ENCODE measurements around the gene DBF4B. TPM values are rescaled to one million over a fixed set of nuclear protein-coding genes. Genes with fewer than 3 reads are reported as not detected.
"Not testable (repeated sequence)": the region's sequence is repeated elsewhere in the genome, so short reads cannot be mapped to it uniquely, and the experiment has no call there.

DBF4B gene
- total RNA-seq, 3 donors from 2014 or later = 4.9 to 10.2 (median 7.2) TPM

DNA sequence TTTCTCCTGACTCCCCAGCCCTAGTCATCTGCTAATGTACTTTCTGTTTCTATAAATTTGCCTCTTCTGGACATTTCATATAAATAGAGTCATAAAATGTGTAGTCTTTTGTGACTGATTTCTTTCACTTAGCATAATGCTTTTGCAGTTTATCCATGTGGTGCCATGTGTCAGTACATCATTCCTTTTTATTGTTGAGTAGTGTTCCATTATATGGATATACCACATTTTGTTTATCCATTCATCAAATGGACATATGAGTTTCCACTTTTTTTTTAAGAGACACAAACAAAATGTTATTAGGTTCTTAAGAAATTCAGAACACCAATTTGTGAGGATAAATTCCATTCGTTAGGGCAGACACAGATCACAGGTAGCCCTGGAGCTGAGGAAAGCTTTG, 11.0 kb downstream of the DBF4B start:
- H3K4me3 ChIP-seq = no peak overlapping the region
- no peaks in the 10 kb centered on the region for H3K36me3 ChIP-seq (ENCODE audit: low read depth)
- H3K4me1 ChIP-seq (ENCODE audit: low read depth) = no peaks in the 10 kb centered on the region
- TF ChIP-seq, protein P1, sequence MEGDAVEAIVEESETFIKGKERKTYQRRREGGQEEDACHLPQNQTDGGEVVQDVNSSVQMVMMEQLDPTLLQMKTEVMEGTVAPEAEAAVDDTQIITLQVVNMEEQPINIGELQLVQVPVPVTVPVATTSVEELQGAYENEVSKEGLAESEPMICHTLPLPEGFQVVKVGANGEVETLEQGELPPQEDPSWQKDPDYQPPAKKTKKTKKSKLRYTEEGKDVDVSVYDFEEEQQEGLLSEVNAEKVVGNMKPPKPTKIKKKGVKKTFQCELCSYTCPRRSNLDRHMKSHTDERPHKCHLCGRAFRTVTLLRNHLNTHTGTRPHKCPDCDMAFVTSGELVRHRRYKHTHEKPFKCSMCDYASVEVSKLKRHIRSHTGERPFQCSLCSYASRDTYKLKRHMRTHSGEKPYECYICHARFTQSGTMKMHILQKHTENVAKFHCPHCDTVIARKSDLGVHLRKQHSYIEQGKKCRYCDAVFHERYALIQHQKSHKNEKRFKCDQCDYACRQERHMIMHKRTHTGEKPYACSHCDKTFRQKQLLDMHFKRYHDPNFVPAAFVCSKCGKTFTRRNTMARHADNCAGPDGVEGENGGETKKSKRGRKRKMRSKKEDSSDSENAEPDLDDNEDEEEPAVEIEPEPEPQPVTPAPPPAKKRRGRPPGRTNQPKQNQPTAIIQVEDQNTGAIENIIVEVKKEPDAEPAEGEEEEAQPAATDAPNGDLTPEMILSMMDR (IDR thresholded peaks at IDR 0.05) = no peak
- ATAC-seq (no peak), DNase-seq (no peak)
- no peaks in the 10 kb centered on the region for H3K9me3 ChIP-seq
- intact Hi-C loops (cut with DNase I, micrococcal nuclease) = no loop called here

DNA sequence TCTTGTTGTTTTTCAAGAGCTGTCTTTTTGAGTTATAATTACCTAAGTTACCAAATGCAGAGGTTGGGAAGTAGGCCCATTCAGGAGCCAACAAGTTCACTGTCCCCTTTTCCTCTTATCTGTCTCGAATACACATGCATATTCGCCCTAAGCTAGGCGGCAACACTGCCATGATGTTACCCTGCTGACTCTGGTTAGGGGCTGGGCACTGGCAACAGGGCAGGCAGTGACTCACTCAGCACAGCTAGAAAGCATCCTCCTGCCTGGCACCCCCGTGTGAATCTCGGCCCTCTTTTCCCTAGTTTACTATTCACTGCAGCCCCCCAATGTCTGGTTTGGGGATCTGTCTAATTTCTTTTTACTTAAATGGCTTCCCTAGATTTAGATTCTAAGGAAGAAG, 13.8 kb downstream of the DBF4B start:
- Histone ChIP-seq H3K4me3 (no peak overlapping the region), H3K36me3 (ENCODE audit: low read depth) (no peaks in the 10 kb centered on the region), H3K9me3 (no peaks in the 10 kb centered on the region), H3K4me1 (ENCODE audit: low read depth) (no peaks in the 10 kb centered on the region)
- TF ChIP-seq, protein P1 (IDR thresholded peaks at IDR 0.05) = no peak
- ATAC-seq (no peak), DNase-seq (no peak)
- intact Hi-C loops (cut with DNase I, micrococcal nuclease) = no loop called here

DNA sequence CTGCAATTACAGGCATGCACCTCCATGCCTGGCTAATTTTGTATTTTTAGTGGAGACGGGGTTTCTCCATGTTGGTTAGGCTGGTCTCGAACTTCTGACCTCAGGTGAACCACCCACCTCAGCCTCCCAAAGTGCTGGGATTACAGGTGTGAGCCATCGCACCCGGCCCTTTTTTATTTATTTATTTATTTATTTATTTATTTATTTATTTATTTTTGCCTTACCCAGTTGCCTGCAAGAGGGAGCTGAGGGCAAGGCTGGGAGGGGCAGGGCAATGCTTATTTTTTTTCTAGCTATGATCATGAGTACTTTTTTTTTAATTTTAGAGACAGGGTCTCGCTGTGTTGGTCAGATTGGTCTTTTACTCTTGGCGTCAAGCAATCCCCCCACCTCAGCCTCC, 17.7 kb downstream of the DBF4B start:
- H3K4me1 ChIP-seq (ENCODE audit: low read depth); H3K9me3 ChIP-seq; H3K4me3 ChIP-seq; H3K36me3 ChIP-seq (ENCODE audit: low read depth); ATAC-seq; DNase-seq; intact Hi-C loops (cut with DNase I, micrococcal nuclease): not testable (repeated sequence)

DNA sequence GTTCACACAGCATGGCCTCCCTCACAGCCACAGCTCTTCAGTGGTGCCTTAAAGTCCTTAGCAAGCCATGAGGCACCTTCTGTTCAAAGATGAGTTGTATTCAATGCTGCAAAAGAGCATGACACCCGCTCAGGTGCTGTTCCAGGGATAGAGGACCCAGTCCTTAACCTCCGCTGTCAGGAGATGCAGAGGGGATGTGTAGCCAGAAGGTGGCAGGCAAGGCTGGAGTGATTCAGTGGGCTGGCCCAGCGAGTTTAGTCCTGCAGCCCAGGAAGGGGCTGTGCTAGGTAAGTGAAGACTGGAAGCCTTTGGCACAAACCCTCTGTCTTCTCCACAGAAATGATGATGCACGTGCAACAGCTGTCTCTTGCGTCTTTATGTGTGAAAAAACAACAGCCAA, 25.3 kb downstream of the DBF4B start:
- no peak overlapping the region for H3K4me3 ChIP-seq
- DNase-seq = no peak
- TF ChIP-seq, protein P1 (IDR thresholded peaks at IDR 0.05) = no peak
- ATAC-seq = no peak
- H3K4me1 ChIP-seq (ENCODE audit: low read depth) = no peaks in the 10 kb centered on the region
- H3K9me3 ChIP-seq = no peaks in the 10 kb centered on the region
- H3K36me3 ChIP-seq (ENCODE audit: low read depth) = no peaks in the 10 kb centered on the region
- intact Hi-C loops (cut with DNase I, micrococcal nuclease) = no loop called here

DNA sequence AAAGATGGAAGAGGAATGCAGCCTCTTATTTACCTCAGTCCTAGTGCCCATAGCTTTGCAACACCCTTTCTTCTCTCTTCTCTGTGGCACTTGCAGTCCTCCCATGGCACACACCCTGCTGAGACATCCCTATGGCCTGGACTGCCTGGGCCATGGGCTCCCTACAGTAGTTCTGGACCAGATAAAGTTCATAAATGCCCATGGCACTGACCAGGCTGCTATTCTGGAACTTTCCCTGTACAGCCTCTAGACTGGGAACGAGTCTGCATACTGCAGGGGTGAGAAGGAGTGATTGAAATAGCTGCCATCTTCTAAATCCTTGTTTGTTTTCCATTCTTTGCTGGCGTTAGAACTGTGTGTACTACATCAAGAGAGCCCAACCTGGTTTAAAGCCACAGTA, 25.8 kb downstream of the DBF4B start:
- no peak for ATAC-seq
- H3K4me3 ChIP-seq = no peak overlapping the region
- intact Hi-C loops (cut with DNase I, micrococcal nuclease) = no loop called here
- no peak for DNase-seq
- H3K36me3 ChIP-seq (ENCODE audit: low read depth) = no peaks in the 10 kb centered on the region
- H3K9me3 ChIP-seq = no peaks in the 10 kb centered on the region
- no peaks in the 10 kb centered on the region for H3K4me1 ChIP-seq (ENCODE audit: low read depth)
- TF ChIP-seq, protein P1 (IDR thresholded peaks at IDR 0.05) = no peak

DNA sequence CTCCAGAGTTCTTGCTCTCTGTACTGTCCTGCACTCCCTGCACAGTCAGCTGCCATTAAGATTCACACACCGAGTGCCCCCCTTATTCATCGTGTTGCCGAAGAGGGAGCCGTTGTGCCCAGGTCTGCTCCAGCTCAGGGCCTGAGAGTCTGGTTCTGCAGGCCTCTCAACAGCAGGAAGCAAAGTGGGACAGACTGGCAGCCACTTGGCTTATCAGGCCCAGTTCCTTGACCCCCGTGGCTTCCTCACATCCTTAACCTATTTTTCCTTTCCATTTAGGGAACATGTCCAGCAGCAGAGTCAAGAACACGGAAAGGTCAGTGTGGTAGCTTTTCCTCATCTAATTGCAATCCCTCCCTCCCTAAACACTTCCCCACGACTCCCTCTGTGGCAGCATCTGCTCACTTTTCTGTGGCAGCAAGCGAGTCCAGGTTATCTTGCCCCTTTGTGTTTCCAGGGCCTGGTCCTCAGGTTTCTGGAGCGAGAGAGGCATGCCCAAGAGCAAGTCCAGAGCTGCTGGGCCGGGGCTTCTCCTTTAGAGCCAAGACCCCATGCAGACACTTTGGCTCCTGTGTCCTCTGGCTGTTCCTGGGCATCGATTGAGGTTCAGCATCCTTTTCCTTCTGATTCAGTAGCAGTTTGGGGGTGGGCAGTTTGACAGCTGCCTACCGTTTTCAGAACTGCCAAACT, 28.2 kb downstream of the DBF4B start:
- TF ChIP-seq, protein P1 (IDR thresholded peaks at IDR 0.05) = no peak
- Histone ChIP-seq H3K36me3 (ENCODE audit: low read depth) (no peaks in the 10 kb centered on the region), H3K4me1 (ENCODE audit: low read depth) (no peaks in the 10 kb centered on the region), H3K9me3 (no peaks in the 10 kb centered on the region), H3K4me3 (no peak overlapping the region)
- ATAC-seq = no peak
- intact Hi-C loops (cut with DNase I, micrococcal nuclease) = no loop called here
- no peak for DNase-seq
